Type B pancreatic cell (in vitro differentiated cells): Measurements from ENCODE around the gene ADD2. TPM values are rescaled to one million over a fixed set of nuclear protein-coding genes. Genes with fewer than 3 reads are reported as not detected.

Source experiments
- DNase-seq: peaks from one replicate; pipeline ENCODE4 v3.0.0; 2021; ENCODE audit warnings: mixed read lengths; ENCODE audit not compliant: unreplicated experiment; ENCODE audit errors: extremely low spot score
- H3K27ac Mint-ChIP-seq: 2 replicates; pipeline ENCODE4 v1.8.0; 2021; ENCODE audit warnings: mild to moderate bottlenecking, mixed read lengths
- H3K27me3 Mint-ChIP-seq: 2 replicates; pipeline ENCODE4 v1.8.0; 2021; ENCODE audit warnings: mixed read lengths
- H3K36me3 Mint-ChIP-seq: 2 replicates; pipeline ENCODE4 v1.8.0; 2021; ENCODE audit warnings: mixed read lengths
- H3K4me1 Mint-ChIP-seq: one replicate; pipeline ENCODE4 v1.8.0; 2021; ENCODE audit warnings: mixed read lengths; ENCODE audit not compliant: unreplicated experiment
- H3K4me3 Mint-ChIP-seq: 2 replicates; pipeline ENCODE4 v1.8.0; 2021; ENCODE audit warnings: mild to moderate bottlenecking, mixed read lengths
- H3K9me3 Mint-ChIP-seq: 2 replicates; pipeline ENCODE4 v1.8.0; 2021; ENCODE audit warnings: mixed read lengths
- CTCF ChIP-seq: fragments of 200-600 bp; sonication (generic); conservative IDR thresholded peaks from 2 replicates; pipeline ENCODE4 v1.5.0; 2021; ENCODE audit warnings: antibody characterized with exemption, mild to moderate bottlenecking
- long read RNA-seq: library from polyadenylated mRNA; unstranded; transcript quantifications from one replicate; pipeline ENCODE4 v2.0.0, GENCODE V29; 2020
- total RNA-seq: library from RNA; stranded (reverse); gene quantifications from 2 replicates; pipeline ENCODE4 v1.2.1, GENCODE V29; 2021; ENCODE audit warnings: low replicate concordance

The ADD2 gene
- 1.6 and 5.0 TPM in 2 replicates for total RNA-seq
- long read RNA-seq, full-length matches to known transcripts = 1 of 1 reads
- long read RNA-seq, partial matches to known transcripts = 0 of 1 reads
- long read RNA-seq, other reads (novel, unspliced or antisense) = 0 of 1 reads

DNA sequence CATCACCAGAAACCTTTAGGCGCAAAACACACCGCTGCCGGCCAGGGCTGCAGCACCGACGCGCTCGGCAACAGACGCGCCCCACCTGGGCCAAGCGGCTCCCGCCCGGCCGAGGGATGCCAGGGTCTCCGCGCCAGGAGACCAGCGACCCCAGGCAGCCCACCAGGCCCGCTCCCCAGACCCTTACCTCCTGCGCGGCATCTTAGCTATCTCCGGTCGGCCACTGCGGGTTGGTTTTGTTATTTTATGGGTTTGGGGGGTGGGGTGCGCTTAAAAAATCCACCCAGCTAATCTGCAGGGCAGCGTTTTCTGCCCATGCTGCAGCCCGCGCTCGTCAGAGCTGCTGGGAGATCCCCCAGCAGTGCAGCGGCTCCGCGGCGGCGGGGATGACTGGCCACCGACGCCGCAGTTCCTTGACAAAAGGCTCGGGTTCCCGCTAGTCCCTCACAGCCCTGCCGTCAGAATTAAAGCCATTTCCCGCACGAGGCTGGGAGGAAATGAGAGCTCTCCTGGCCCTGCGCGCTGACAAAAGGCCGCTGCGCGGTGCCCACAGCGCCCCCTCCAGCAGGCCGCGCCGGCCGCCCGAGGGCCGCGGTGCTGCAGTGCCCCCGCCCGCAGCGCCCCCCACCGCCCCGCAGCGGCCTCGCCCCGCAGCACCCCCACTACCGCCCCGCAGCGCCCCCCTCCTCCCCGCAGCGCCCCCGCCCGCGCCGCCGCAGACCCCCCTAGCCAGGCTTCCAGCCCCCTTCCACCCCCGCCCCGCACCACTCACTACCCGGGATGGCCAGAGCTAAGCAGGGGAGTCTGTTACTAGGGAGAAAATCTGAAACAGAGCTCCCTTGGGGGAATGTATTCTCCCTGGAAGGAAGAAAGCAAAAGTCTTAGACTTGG, at the start of gene ADD2:
ADD2 (minus strand) TSS at position 502 of the 891 bp plus-strand sequence. CDS start 61,792 bp downstream, outside the sequence.
- peak within 1 kb of the TSS; percentile 85 for H3K4me3 Mint-ChIP-seq
- peak; percentile 73 for DNase-seq
- no peaks in the 10 kb centered on the region for H3K9me3 Mint-ChIP-seq
- peaks cover 5% of the 10 kb centered on the region for H3K4me1 Mint-ChIP-seq
- peak within 1 kb of the TSS; percentile 17 for H3K27ac Mint-ChIP-seq
- peak; percentile 61 for TF ChIP-seq CTCF
- no peaks in the 10 kb centered on the region for H3K36me3 Mint-ChIP-seq
- H3K27me3 Mint-ChIP-seq = peaks cover 85% of the 10 kb centered on the region

DNA sequence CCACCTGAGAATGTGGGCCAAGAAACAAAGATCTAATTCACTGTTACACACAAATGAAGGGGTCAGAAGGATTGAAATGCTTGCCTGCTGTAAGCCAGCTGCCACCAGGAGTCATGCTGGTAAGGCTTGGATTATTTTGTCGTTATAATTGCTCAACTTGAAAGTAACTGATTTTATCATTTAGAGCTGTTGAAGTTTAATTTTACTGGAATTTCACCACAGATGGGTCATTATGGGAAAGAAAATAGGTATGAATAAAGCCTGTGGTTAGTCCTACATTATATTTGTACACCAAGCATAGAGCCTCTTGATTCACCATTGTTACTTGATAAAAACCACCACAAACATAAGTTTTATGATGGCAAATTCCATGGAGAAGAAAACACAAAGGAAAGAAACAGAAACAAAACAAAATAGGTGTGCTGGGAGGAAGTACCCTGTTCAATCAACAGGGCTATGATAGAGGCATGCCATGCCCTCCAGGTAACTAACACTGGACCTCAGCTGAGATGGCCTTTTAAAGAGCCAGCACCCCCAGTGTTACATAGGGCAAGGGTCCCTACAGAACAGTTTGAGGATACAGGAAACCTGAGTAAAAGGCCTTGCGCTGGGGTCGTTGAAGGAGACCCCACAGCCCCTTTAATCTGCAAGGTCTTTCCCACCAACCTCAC, 49.4 kb upstream of the ADD2 start:
- H3K27me3 Mint-ChIP-seq = peaks cover 56% of the 10 kb centered on the region
- no peak for DNase-seq
- H3K9me3 Mint-ChIP-seq = peaks cover 5% of the 10 kb centered on the region

DNA sequence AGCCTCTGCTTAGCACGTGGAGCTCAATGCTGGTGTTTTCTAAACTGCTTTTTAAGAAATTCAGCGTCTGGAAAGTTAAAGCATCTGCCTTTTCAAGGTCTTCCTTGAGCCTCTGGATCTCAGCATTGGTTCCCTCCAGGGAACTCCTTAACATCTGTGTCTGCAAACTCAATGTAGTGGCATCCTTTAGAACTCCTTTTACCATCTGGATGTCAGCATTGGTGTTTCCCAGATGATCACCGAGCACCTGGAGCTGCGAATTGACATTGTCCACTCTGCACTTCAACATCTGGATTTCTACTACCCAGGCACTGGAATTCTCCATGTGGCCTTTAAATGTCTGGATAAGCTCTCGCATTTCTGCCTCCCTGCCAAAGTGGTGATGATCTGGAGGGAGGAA, 48.7 kb upstream of the ADD2 start:
- Mint-ChIP-seq H3K36me3 (no peaks in the 10 kb centered on the region), H3K27ac (no peak overlapping the region), H3K4me1 (no peaks in the 10 kb centered on the region), H3K4me3 (no peak overlapping the region), H3K27me3 (peaks cover 62% of the 10 kb centered on the region), H3K9me3 (peaks cover 5% of the 10 kb centered on the region)
- no peak for DNase-seq
- TF ChIP-seq CTCF = no peak

More for the DNA sequence above, 49.4 kb upstream of the ADD2 start:
- H3K27ac Mint-ChIP-seq = no peak overlapping the region
- no peaks in the 10 kb centered on the region for H3K4me1 Mint-ChIP-seq
- no peaks in the 10 kb centered on the region for H3K36me3 Mint-ChIP-seq
- H3K4me3 Mint-ChIP-seq = no peak overlapping the region
- no peak for TF ChIP-seq CTCF

DNA sequence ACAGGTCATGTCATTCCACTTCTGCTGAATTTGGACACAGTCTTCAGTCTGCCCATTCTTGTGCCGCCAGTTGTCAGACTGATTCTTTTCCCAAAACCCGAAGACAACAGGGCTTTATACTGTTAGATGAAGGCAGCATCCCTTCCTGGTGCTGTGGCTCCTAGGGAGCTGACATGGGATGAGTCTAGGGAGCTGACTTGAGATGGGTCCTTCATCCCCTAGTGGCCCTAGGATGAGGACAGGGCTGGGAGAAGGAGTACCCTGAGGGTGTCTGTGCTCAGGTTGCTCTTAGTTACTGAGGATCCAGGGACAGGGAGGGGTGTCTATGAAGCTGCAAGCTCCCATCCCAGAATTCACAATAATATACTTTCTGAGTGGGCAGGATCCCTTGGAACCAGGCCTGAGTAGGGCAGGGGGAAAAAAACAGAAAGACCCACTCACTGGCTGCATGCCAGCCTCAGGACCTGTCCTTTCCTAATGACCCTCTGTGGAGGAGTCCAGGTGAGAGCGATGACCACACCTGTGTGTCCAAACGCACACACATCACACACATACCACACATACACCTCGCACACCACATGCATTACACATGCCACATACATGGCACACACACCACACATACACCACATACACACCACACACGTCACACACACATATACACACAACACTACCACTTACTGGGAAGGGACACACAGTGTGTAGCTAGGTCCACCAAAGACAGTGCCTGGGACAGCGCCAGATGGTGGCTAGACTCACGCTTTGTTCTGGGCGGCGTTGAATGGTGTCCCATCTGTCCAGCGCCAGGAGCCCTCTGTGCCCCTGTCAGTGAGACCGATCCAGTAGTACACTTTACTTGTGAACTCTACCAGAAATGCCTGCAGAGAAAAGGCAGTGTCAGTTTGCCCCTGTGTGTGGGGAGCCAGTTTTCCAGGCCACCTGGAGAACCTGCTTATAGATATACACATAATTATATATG, 41.3 kb upstream of the ADD2 start:
- H3K36me3 Mint-ChIP-seq = no peaks in the 10 kb centered on the region
- no peak overlapping the region for H3K27ac Mint-ChIP-seq
- peak overlapping the region; percentile 15 for H3K4me3 Mint-ChIP-seq
- peaks cover 5% of the 10 kb centered on the region for H3K9me3 Mint-ChIP-seq
- peaks cover 37% of the 10 kb centered on the region for H3K27me3 Mint-ChIP-seq
- DNase-seq = no peak
- H3K4me1 Mint-ChIP-seq = no peaks in the 10 kb centered on the region
- no peak for TF ChIP-seq CTCF

DNA sequence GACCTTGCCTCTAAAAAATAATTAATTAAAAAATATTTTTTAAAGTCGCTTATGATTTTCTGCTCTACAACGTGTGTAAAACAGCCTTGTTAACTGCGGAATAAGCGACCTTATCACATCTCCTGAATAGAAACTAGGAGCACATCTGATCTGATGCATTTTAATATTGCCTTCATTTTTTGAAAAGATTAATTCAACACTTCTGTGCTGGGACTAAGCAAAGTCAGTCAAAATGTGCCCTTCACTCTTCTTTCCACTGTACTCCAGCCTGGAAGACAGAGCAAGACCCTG, 39.8 kb upstream of the ADD2 start:
- TF ChIP-seq CTCF = no peak
- Mint-ChIP-seq H3K4me1 (no peaks in the 10 kb centered on the region), H3K27ac (no peak overlapping the region), H3K4me3 (no peak overlapping the region), H3K36me3 (no peaks in the 10 kb centered on the region), H3K9me3 (peaks cover under 1% of the 10 kb centered on the region), H3K27me3 (peaks cover 42% of the 10 kb centered on the region)
- DNase-seq = no peak
